GM18868 (cell line): ENCODE data around the gene ZG16.

Source experiments
- ATAC-seq: cut with Tn5 transposase; IDR thresholded peaks from one replicate; pipeline ENCODE4 v1.9.1; 2021; ENCODE audit warnings: mild to moderate bottlenecking, moderate library complexity; ENCODE audit not compliant: unreplicated experiment

ZG16 gene

DNA sequence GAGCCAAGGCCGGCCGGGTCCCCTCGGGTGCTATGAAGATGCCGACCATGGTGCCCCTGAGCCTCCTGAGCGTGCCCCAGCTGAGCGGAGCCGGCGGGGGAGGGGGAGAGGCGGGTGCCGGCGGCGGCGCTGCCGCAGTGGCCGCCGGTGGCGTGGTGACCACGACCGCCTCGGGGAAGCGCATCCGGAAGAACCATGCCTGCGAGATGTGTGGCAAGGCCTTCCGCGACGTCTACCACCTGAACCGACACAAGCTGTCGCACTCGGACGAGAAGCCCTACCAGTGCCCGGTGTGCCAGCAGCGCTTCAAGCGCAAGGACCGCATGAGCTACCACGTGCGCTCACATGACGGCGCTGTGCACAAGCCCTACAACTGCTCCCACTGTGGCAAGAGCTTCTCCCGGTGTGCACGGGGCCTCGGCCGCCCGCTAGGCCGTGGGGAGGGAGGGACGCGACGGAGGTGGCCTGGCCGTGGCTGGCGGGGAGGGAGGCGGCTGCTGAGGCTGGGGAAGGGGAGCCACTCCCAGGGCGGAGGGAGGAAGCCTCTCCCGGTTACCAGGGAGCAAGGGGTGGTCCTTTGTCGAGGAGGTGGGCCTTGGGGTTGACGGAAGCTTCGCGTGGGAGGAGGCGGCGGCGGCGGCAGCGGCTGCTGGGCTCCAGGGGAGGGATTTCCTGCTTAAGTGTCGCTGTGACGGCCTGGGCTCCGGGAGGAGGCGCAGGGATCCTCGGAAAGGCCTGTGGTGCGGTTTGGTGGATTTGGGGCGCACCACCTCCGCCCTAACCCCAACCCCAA lies 29.6 kb downstream of the ZG16 start:
- ATAC-seq: peak; percentile 25

DNA sequence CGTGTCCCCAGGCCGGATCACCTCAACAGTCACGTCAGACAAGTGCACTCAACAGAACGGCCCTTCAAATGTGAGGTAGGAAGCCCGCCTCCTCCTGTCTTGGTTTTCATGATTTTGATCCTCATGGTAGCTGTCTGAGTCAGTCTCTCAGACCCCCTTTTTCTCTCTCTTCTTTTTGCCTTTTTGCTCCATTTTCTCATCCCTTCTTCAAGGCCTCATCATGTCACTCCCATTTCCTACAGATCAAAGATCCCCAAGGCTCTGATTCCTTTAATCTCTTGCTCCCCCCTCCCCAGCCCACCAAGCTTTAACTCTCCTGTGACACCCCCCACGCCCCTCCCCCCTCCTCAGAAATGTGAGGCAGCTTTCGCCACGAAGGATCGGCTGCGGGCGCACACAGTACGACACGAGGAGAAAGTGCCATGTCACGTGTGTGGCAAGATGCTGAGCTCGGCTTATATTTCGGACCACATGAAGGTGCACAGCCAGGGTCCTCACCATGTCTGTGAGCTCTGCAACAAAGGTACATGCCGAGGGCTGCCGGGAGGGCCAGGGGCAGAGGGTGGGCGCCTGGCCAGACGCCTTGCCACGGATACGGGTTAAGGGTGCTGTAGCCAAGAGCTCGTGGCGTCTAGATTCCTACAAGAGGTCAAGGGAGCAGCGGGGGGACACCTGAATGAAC lies 30.3 kb downstream of the ZG16 start:
- ATAC-seq: no peak

GRCh38 chr16:29809031-29809747 lies 31.1 kb downstream of the ZG16 start:
- ATAC-seq: no peak

- ATAC-seq: no peak
Measured at GRCh38 chr16:29809850-29810698, 32.0 kb downstream of the ZG16 start.

- no peak for ATAC-seq
Measured at GRCh38 chr16:29810699-29811169, 32.7 kb downstream of the ZG16 start.

DNA sequence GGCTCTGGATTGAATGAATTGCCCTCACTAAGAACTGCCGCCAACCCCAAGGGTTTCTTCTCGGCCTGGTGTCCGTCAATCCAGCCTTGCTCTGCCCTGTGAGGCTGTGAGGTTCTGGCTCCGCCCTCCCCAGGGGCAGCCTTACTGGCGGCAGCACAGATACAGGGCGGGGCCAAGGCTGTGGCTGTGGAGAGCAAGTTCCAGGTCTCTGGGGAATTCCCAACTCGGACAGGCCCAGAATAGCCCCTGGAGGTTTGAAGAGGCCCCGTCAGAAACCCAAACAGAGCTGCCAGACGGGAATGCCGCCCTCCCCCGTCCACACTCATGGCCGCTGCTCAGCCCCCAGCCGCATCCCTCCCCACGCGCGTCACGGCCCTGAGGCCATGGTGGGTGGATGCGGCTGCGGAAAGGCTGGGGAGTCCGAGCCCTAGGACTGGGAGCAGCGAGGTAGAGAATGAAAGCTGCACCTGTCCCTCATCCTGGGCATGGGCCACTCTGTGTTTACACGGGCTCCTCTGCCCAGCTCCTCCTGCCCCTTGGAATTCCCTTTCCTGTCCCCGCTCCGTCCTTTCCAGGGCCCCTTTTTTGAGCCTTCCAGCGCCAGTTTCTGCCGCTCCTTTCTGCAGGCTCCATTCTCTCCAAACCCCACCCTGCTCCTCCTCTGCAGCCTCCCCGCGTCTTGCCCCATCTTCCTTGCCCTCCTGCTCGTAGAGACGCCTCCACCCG lies 33.3 kb downstream of the ZG16 start:
- peak; percentile 39 for ATAC-seq

GRCh38 chr16:29811896-29812665 lies 34.0 kb downstream of the ZG16 start, which contains the start of gene PRRT2:
TSS of gene PRRT2 (plus strand) at chr16:29812193. CDS start at chr16:29813055, 862 bp downstream.
- no peak for ATAC-seq

GRCh38 chr16:29812754-29813643 lies 34.9 kb downstream of the ZG16 start:
- no peak for ATAC-seq

GRCh38 chr16:29813644-29814562 lies 35.8 kb downstream of the ZG16 start:
- no peak for ATAC-seq

DNA sequence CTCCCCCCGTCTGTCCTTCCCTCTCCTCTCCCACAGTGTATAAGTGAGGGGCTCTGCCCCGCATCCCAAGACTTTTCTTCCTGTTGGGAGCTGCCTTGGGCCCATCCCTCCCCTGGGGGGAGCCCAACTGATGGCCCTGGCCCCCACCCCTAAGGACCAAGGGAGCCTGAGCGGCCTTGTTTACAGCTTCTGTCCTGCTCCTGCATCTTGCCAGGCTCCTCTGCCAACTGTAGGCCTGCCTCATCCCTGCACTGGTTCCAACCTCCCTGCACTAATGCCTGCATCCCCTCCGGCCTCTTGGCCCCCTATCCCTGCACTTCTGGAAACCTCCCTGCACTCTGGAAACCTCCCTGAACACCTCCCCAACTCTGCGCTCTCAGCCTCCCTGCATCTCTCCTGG lies 36.5 kb downstream of the ZG16 start:
- no peak for ATAC-seq

DNA sequence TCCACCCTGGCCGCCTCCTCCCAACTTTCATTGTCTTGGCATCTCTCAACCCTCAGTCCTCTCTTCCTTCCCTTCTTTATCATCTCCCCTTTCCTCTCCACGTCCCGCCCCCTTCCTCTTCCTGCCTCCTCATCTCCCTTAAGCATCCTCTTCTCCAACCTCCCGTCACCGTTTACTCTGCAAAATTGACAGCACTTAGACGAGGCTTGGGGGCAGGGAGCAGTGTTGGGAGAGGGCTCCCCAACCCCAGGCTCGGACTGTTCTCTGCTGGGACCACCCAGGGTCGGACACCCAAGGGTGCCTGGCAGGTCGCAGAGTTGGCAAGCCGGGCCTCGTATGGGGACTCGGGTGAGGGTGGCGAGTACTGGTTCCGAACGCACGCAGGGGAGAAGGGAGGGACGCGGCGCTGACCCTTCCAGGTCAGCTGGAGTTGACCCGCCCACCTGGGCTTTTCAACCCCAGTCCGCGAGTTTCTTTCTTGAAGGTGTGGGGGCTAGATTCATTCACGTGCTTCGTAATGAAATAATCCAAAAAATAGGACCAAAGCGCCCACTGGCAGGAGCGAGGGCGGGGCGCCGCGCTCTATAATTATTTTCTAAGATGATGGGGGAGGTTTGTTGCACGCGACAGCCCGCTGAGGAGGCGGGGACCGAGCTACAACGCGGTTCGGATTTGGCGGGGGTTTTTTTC lies 37.1 kb downstream of the ZG16 start:
- ATAC-seq: no peak

DNA sequence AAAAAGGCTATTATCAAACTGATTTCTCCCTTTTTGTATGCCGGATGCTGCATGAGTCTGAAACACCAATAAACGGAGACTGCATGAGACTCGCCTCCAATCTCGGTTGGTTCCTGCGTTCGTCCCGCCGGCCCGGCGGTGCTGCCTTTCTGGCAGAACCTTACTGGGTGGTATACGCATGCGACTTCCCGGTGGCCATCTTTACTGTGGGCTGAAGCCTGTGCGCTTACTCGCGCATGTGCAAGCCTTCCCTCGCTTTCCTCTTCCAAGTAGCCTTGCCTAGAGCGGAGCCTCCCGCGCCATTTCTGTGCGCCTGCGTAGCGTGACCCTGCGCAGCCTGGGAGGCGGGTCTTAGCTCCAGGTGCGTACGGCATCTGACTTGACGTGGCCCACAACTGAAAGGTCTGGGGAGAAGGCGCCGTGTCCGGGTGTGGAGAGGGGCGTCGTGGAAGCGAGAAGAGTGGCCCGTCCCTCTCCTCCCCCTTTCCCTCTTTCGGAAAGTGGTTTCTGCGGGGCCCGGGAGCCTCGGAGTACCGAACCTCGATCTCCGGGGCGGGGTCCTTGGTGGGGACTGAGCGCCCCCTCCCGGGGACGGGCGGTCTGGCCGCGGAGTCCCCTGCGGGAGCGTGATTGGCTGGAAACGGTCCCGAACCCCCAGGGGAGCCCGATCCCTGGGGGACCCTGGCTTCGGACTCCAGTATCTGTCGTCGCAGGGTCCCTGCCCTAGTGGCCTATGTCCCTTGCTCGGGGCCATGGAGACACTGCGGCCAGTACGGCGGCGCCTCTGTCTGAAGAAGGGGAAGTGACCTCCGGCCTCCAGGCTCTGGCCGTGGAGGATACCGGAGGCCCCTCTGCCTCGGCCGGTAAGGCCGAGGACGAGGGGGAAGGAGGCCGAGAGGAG lies 38.0 kb downstream of the ZG16 start, which contains the start of gene PAGR1:
Gene PAGR1 (plus strand): TSS at position 360 of the 901 bp plus-strand sequence. CDS start 374 bp downstream, at position 734.
- ATAC-seq: peak; percentile 58

DNA sequence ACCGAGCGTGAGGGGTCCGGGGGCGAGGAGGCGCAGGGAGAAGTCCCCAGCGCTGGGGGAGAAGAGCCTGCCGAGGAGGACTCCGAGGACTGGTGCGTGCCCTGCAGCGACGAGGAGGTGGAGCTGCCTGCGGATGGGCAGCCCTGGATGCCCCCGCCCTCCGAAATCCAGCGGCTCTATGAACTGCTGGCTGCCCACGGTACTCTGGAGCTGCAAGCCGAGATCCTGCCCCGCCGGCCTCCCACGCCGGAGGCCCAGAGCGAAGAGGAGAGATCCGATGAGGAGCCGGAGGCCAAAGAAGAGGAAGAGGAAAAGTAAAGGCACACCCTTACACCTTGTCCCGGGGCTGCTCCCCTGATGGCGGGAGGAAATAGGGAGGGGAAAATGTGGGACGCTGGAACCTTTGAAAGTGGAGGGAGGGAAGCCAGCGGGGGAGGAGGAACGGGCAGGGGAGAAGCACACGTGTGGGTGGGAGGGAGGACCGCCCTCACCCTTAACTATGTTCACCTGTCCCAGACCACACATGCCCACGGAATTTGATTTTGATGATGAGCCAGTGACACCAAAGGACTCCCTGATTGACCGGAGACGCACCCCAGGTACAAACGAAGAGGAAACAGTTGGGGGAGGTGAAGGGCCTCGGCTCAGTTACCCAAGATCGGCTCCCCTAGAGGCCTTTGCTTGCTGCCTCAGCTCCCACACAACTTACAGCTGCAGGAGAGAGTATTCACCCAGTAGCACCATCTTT lies 38.8 kb downstream of the ZG16 start:
- ATAC-seq: peak; percentile 13

DNA sequence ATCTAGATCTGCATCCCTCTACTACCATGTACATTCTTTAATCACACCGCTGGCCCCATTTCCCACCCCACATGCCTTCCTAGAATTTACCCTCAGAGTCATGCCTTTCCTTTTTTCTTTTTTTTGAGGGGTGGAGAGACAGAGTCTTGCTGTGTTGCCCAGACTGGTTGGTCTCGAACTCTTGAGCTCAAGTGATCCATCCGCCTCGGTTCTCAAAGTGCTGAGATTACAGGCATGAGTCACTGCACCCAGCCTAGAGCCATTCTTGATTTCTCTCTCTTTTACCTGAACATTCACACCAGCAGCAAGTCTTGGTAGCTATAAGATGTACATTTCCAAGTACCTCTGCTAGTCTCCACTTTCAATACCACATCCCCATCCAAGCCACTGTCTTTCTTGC lies 40.0 kb downstream of the ZG16 start:
- ATAC-seq: no peak

GRCh38 chr16:29819506-29819905 lies 41.5 kb downstream of the ZG16 start:
- ATAC-seq: no peak
